SK-N-MC (cell line): Measurements from ENCODE around the gene GTF2IRD1.

ENCODE experiments used
- EZH2 ChIP-seq: fragments of 200-600 bp; sonication (generic); IDR thresholded peaks from one replicate; pipeline ENCODE4 v1.6.1; 2017; ENCODE audit warnings: antibody characterized with exemption
- POLR2AphosphoS5 ChIP-seq: IDR thresholded peaks from 2 replicates; pipeline ENCODE4 v1.6.1; 2012; ENCODE audit warnings: mild to moderate bottlenecking, low read depth, low read length, borderline replicate concordance

GRCh38 chr7:74572301-74572979 lies 118.7 kb downstream of the GTF2IRD1 start:
- TF ChIP-seq EZH2 (no peak), POLR2AphosphoS5 (no peak)
